ENCODE measurements around the gene TBC1D22A.
"Not testable (repeated sequence)": the region's sequence is repeated elsewhere in the genome, so short reads cannot be mapped to it uniquely, and the experiment has no call there.

The TBC1D22A gene

DNA sequence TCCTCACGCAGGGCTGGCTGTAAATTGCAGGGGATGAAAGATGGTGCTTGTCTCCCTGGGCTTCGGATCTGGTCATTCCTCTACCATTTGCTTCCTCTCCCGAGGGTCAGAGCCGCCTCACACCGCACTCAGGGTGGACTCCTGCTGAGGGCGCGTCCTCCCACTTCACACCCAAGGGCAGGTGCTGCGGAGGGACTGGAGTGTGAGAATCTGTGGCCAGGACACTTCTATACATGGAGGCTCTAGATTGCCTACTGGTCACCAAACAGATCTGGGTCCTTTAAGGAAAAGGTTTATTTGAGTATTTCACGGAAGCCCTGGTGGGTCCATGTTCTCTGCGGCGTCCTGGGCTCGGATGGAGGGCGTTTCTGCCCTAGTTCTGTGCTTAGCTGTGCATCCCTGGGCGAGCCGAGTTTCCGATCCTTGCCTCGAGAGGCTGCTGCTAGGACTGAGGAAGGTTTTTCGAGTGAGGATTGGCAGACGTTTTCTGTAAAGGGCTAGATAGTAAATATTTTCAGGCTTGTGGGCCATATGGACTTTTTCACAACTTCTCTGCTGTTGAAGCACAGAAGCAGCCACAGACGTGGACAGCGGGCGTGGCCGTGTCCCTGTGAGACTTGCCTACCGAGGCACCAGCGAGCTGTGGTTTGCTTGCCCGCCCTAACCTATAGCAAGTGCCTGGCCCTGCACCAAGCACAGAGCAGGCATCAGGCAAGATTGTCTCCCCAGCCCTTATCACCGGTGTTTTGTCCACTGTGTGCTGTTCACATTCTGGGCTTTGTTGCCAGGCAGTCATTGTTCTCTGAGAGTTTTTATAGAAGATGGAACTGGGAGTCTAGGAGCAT, 279.0 kb downstream of the TBC1D22A start:
- DNase-seq, result no peak

DNA sequence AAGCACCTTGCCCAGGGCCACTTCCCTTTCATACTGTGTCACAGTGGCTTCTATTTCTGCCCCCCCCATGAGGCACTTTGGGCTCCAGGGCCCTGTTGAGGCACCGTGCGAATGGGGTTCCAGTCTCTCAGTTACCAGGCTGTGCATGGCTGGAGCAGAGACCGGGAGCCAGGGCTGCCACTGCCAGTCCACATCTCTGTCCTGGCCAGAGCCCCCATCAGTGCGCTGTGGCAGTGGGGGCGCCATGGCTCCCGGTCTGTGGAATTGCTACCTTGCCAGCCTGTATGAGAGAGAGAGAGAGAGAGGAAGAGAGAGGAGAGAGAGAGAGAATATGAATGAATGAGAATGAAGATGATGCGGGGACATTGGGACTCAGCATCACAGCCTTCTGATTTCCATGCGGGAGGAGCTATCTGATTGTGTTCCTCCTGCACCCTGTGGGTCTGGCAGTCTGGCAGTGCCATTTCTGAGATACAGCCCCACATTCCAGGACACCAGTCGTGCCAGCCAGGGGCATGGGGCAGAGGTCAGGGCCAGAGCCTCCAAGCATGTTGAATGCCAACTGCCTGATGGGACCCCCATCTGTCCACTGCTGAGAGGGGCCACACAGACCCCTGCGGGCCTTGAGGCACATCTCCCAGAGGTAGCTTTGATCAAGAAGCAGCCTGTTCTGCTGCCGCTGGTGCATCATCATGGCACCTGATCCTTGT, 279.8 kb downstream of the TBC1D22A start:
- no peak for DNase-seq

DNA sequence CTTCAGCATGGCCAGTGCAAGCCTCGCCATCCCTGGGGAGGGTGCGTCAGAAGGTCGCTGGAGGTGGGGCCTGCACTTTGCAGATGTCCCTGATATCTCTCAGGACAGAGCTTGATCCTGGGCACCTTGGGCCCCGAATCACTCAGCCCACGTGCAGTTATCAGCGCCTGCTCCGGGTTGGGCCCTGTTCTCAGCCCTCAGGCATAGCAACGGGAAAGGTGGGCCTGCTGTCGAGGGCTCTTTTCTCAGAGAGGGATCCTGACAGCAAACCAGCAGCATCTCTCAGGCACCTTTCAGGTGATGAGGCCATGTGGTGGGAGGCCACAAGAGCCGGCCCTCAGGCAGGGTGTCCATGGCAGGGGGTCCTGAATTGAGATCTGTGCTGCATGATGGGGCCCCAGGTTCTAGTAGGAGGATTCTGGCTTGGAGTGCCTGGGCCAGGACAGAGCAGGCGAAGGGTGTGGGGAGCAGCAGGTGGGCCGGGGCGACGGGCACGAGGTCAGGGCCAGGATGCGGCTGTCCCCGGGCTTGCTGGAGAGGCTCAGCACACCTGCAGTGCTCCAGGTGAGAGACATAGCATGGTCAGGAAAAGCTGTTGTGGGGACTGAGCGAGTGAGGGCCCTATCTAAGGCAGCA, 280.5 kb downstream of the TBC1D22A start:
- DNase-seq, result no peak

DNA sequence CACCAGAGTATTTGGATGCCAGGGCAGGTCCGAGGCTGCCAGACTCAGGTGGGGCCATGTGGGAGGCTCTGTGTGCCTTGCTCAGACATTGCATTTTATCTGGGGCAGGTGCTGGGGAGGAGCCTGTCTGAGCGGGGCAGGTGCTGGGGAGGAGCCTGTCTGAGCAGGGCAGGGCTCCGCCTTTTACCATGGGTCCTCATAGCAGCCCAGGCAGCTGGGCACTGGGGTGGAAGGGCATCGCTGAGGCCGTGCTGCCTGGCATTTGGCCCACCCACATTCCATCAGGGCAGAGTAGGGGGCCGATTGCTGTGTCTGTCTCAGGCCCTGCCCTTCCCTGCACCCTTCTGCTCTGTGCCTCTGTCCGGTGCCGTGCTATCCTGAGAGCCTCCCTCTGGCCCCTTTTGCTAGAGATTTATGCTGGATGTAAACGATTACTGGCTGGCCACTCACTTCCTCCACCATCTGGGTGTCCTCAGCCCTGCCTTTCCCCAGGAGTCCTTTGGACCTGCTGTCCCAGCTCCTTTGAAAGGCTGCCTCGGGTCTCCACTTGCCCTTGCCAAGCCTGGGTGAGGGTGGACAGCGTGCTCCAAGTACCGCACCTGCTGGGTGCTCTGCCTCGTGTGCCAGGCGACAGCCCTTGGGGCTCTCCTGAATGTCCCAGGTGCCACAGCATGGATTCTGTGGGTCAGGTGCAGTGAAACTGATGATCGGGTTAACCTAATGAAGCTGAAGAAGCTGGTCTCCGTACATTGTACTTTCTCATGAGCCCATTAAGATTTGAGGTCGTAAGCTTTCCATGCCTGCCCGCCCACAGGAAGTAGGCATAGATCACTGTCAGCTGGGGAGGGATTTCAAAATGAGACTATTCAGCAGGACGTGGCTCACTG, 281.6 kb downstream of the TBC1D22A start:
- no peak for DNase-seq

DNA sequence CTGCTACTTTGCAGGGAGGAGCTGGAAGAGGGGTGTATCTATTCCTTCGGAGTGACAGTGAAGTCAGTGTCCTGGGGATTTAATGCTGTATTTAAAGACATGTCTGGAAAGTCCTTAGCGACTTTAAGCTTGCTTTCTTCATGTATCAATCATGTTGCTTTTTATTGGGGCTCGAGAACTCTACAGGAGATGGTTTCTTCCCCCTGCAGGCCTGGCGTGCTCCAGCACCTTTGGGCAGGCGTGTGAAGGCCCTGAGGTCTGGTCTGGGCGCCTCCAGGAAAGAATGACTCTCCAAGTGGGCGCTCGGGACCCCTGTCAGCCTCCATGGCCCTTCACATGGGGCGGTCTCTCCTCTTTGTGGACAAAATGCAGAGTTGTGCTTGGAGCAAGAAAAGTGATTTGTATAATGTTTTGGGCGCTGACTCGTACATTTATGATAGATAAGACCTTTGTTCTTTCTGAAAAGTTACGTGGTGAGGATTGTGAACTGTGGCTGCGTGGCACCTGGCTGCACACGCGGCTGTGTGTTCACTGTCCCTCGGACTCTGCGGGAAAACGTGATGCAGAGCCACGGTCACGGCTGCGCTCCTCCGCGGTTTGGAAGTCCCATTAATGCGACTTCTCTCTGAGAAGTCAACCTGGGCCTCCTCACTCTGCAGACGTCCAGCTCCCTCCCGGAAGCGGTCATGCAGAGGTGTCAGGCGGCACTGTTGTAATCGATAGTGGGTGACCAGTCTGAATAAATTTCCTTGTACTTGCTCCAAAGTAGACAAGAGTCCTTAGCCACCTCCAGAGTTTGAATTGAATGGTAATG, 282.5 kb downstream of the TBC1D22A start:
- DNase-seq, result no peak

DNA sequence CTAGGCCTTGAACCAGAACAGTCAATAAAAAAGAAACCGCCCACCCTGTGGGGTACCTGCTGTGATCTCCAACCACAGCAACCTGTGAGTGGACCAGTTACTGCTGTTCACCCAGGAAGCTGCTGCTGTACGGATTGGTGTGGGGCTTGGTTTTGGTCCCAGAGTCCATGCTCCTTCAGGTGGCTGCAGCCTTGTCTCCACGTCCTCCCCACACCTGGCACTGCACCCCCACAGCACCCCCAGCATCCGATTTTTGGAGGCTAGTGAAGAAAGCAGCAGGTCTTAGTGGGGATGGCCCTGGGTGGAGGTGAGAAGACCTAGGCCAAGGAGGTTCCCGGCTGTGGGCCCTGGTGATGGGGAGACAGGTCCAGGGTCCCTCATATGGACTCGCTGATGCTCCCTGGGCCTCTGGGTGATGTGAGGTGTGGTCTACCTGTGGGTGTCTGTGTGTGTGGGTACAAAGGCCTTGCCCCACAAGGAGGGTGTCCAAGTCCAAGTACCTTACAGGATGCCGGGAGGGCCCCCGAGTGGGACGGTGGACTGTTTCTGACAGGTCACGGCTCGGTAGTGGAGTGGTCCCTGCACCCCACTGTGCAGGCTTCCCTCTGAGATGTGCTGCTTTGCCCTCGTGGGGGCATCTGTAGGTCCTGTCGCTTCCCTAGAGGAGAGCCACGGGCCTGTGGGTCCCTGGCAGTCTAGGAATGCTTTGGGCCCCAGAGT, 283.4 kb downstream of the TBC1D22A start:
- no peak for DNase-seq

- no peak for DNase-seq
Measured at GRCh38 chr22:47046411-47047065, 284.1 kb downstream of the TBC1D22A start.

- DNase-seq, result no peak
Measured at GRCh38 chr22:47047321-47048122, 285.1 kb downstream of the TBC1D22A start.

- no peak for DNase-seq
Measured at GRCh38 chr22:47048123-47049077, 285.9 kb downstream of the TBC1D22A start.

DNA sequence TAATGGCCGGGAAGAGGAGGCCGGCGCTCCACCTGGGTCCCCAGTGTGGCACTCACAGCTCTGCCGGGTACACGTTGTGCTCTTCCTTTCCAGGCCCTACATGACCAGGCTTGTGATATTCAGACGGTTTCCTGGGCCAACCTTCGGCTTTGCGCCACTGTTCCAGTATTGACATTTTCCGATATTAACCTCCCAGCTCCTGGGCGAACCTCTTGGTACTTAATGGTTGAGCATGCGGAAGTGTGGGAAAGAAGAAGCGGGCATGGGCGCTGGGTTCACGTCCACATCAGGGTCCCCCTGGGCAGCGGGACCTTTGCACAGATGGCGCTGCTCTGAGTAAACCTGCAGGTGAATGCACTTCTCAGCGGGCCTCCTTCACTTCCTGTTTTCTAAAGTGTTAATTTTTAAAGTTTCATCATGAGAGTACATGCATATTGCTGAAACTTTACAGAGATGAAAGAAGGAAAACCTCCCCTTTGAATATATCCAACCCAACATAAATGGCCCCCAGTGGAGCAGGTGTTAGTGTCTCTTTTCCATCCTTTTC, 286.7 kb downstream of the TBC1D22A start:
- DNase-seq, result no peak

DNA sequence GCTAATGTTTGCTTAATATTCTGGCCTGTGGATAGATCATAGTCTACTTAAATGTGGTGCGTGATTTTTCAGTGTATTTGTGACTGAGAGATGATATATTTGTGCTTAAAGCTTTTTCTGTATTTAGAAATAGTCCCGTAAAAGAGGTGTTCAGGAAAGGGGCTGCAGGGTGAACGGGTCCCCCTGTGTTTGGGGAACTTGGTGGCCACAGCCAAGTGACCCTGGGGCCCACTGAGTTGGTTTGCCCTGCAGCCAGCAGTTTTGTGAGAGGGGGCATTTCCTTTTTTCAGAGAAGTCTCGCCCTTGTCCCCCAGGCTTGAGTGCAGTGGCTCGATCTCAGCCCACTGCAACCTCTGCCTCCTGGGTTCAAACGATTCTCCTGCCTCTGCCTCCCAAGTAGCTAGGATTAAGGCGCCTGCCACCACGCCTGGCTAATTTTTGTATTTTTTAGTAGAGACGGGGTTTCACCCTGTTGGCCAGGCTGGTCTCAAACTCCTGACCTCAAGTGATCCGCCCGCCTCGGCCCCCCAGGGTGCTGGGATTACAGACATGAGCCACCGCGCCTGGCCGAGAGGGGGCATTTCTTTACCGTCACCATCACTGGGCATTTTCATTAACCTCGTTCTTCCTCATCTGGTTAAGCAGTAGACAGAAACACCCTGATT, 287.4 kb downstream of the TBC1D22A start:
- not testable (repeated sequence) for DNase-seq

DNA sequence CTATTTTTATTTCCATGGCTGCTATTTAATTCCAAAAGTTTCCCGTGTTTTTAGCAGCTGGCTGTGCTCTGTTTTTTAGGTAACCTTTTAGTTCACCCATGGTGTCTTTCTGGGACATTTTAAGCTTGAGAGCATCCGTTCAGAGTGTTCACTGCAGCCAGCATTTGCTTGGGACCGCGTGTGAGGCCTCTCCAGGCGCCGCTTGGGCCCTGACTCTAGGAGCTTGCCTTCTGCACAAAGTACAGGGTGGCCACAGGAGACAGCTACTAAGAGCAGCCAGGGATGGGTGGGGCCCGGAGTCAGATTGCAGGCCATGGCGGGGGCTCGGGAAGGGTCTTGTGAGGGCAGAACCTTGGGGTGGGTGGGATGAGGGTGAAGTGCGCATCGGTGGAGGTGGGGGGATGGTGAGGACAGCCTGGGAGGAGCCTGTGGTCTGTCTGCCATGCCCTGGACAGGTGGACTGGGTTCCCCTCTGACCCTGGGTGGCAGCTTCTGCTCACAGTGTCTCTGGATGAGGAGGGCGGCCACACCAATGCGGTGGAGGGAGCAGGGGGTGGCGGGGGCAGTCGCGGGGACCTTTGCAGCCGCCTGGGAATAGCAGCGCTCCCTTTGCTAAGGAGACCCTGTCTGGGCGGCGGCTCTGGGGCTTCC, 288.1 kb downstream of the TBC1D22A start:
- DNase-seq, result no peak

GRCh38 chr22:47051441-47052071, 289.1 kb downstream of the TBC1D22A start:
- DNase-seq, result no peak

- DNase-seq, result no peak
Measured at GRCh38 chr22:47052236-47053012, 290.0 kb downstream of the TBC1D22A start.

- DNase-seq, result no peak
Measured at GRCh38 chr22:47053013-47053725, 290.7 kb downstream of the TBC1D22A start.

Measured in CD4-positive, alpha-beta T cell treated with Interleukin-4 for 1 hour (primary cell).